GM12878 (cell line): ENCODE data around the gene ZMYND15. TPM values are rescaled to one million over a fixed set of nuclear protein-coding genes. Genes with fewer than 3 reads are reported as not detected.

ENCODE experiments used
- CUX1 ChIP-seq: IDR thresholded peaks from 2 replicates; pipeline ENCODE4 v1.6.1; 2012; ENCODE audit warnings: improper control_type of control experiment, low read depth, low read length; ENCODE audit not compliant: insufficient replicate concordance
- MAX ChIP-seq: IDR thresholded peaks from 2 replicates; pipeline ENCODE4 v1.6.1; 2012; ENCODE audit warnings: low read depth, low read length, improper control_type of control experiment
- PRDM15 ChIP-seq: fragments of 450-650 bp; formaldehyde crosslinking; IDR thresholded peaks from 2 replicates; pipeline ENCODE4 v1.4.0; 2020; ENCODE audit warnings: mild to moderate bottlenecking, moderate library complexity
- RELA ChIP-seq: fragments of 450-650 bp; IDR thresholded peaks from 2 replicates; pipeline ENCODE4 v1.8.0; 2014; ENCODE audit warnings: borderline replicate concordance; ENCODE audit not compliant: partially characterized antibody
- TCF12 ChIP-seq: IDR thresholded peaks from 2 replicates; pipeline ENCODE4 v1.6.1; 2011; ENCODE audit warnings: low read depth, mild to moderate bottlenecking, low read length
- ZNF24 ChIP-seq: fragments of 450-650 bp; IDR thresholded peaks from 2 replicates; pipeline ENCODE4 v1.6.1; 2017; ENCODE audit warnings: antibody characterized with exemption, mild to moderate bottlenecking
- polyA plus RNA-seq, 11 experiments: library from polyadenylated mRNA; depleted of rRNA in 4 of 11; unstranded in 6 of 11; stranded (reverse) in 5 of 11; fragments of >200 nt; fragmentation: Nextera tagmentation in 4 of 11; fragmentation: Illumina TruSeq in 1 of 11; extraction: Ambion mirVana in 4 of 11; extraction: Trizol in 1 of 11; gene quantifications; 1 replicate in 1 of 11; 2 replicates in 10 of 11; pipeline versions ENCODE4 v1.2.1 to v1.2.3, GENCODE V29; 2011 to 2016; ENCODE audit warnings: inconsistent platforms in 2 of 11, missing spikeins in 2 of 11, low read depth in 1 of 11
- total RNA-seq, 4 experiments: library from RNA; depleted of rRNA in 3 of 4; stranded (reverse); fragments of >200 nt in 3 of 4; fragmentation: Illumina TruSeq in 1 of 4; extraction: Trizol in 1 of 4; gene quantifications; 2 replicates each; pipeline versions ENCODE4 v1.2.1 to v1.2.3, GENCODE V29; 2013 to 2021
- TF ChIP-seq, protein P1 (sequence below): fragments of 450-650 bp; IDR thresholded peaks from 2 replicates; pipeline ENCODE4 v1.6.1; 2017; ENCODE audit warnings: mild to moderate bottlenecking, moderate library complexity
- TF ChIP-seq, protein P2 (sequence below): fragments of 150-350 bp; IDR thresholded peaks from 2 replicates; pipeline ENCODE4 v1.6.1; 2016; ENCODE audit warnings: low read depth, low read length

Gene ZMYND15
- total and polyA plus RNA-seq, 10 of the 15 experiments (the other 5 are each of a cell fraction or from before 2014, with no cell fraction given): 0.03 to 0.17 (median 0.06) TPM; not detected in 4

DNA sequence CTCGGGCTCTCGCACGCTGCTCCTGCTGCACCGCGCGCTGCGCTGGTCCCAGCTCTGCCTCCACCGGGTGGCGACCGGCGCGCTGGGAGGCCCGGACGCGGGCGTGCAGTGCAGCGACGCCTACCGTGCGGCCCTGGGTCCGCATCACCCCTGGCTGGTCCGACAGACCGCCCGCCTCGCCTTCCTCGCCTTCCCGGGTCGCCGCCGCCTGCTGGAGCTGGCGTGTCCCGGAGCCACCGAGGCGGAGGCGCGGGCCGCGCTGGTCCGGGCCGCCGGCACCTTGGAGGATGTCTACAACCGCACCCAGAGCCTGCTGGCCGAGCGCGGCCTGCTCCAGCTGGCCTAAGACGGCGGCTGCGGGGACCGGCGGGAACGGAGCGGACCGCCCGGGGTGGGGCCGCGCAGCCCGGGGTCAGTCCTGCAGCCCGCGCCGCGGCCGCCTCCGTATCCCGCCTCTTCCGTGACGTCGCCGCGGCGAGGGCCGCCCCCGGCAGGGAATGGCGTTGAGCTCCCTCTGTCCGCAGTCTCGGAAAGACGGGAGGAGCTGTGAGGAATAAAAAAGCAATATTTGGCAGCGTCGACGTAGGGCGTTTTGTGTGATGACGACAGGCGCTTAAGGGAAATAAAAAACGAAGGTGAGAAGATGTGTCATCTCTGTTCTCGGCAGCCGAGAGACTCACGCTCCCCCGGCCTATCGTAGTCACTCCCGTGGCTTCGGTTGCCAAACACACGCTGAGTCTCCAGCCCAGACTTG lies 50.5 kb downstream of the ZMYND15 start (continued):
- TF ChIP-seq, protein P1, sequence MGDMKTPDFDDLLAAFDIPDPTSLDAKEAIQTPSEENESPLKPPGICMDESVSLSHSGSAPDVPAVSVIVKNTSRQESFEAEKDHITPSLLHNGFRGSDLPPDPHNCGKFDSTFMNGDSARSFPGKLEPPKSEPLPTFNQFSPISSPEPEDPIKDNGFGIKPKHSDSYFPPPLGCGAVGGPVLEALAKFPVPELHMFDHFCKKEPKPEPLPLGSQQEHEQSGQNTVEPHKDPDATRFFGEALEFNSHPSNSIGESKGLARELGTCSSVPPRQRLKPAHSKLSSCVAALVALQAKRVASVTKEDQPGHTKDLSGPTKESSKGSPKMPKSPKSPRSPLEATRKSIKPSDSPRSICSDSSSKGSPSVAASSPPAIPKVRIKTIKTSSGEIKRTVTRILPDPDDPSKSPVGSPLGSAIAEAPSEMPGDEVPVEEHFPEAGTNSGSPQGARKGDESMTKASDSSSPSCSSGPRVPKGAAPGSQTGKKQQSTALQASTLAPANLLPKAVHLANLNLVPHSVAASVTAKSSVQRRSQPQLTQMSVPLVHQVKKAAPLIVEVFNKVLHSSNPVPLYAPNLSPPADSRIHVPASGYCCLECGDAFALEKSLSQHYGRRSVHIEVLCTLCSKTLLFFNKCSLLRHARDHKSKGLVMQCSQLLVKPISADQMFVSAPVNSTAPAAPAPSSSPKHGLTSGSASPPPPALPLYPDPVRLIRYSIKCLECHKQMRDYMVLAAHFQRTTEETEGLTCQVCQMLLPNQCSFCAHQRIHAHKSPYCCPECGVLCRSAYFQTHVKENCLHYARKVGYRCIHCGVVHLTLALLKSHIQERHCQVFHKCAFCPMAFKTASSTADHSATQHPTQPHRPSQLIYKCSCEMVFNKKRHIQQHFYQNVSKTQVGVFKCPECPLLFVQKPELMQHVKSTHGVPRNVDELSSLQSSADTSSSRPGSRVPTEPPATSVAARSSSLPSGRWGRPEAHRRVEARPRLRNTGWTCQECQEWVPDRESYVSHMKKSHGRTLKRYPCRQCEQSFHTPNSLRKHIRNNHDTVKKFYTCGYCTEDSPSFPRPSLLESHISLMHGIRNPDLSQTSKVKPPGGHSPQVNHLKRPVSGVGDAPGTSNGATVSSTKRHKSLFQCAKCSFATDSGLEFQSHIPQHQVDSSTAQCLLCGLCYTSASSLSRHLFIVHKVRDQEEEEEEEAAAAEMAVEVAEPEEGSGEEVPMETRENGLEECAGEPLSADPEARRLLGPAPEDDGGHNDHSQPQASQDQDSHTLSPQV: peak; percentile 89
- TF ChIP-seq CUX1 (no peak), TCF12 (0 out of 2 replicates have a peak, but pooled peaks have one; percentile 49), RELA (no peak), ZNF24 (peak; percentile 71), PRDM15 (CRISPR knock-in tag) (no peak), MAX (peak; percentile 61)
- TF ChIP-seq, protein P2, sequence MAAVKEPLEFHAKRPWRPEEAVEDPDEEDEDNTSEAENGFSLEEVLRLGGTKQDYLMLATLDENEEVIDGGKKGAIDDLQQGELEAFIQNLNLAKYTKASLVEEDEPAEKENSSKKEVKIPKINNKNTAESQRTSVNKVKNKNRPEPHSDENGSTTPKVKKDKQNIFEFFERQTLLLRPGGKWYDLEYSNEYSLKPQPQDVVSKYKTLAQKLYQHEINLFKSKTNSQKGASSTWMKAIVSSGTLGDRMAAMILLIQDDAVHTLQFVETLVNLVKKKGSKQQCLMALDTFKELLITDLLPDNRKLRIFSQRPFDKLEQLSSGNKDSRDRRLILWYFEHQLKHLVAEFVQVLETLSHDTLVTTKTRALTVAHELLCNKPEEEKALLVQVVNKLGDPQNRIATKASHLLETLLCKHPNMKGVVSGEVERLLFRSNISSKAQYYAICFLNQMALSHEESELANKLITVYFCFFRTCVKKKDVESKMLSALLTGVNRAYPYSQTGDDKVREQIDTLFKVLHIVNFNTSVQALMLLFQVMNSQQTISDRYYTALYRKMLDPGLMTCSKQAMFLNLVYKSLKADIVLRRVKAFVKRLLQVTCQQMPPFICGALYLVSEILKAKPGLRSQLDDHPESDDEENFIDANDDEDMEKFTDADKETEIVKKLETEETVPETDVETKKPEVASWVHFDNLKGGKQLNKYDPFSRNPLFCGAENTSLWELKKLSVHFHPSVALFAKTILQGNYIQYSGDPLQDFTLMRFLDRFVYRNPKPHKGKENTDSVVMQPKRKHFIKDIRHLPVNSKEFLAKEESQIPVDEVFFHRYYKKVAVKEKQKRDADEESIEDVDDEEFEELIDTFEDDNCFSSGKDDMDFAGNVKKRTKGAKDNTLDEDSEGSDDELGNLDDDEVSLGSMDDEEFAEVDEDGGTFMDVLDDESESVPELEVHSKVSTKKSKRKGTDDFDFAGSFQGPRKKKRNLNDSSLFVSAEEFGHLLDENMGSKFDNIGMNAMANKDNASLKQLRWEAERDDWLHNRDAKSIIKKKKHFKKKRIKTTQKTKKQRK: no peak
